Activated CD4-positive, alpha-beta T cell treated with anti-CD3 and anti-CD28 coated beads, Interleukin-2, amount 10 ng/mL, durations not matched to agents 24 days and 14 days (primary cell): ENCODE data around the gene SEC61A1. TPM values are rescaled to one million over a fixed set of nuclear protein-coding genes. Genes with fewer than 3 reads are reported as not detected.

Source experiments
- total RNA-seq: library from RNA; stranded (reverse); gene quantifications from 2 replicates; pipeline ENCODE4 v1.2.3, GENCODE V29; 2022

The SEC61A1 gene
- total RNA-seq, 1 donor from 2014 or later = 194 TPM

Other genes with a start within 250 kb of the SEC61A1 start
- gene MGLL, start 229.9 kb upstream of the SEC61A1 start, total RNA-seq = 2.3 and 3.6 TPM in 2 replicates
- not detected in 2 replicates for gene KBTBD12, start 137.2 kb upstream of the SEC61A1 start, total RNA-seq
- gene RUVBL1, start 71.4 kb downstream of the SEC61A1 start, total RNA-seq = 149 and 150 TPM in 2 replicates
- gene EEFSEC, start 101.0 kb downstream of the SEC61A1 start, total RNA-seq = 19.2 and 21.3 TPM in 2 replicates